Keratinocyte (primary cell): ENCODE data around the gene PJA1. TPM values are rescaled to one million over a fixed set of nuclear protein-coding genes. Genes with fewer than 3 reads are reported as not detected.

ENCODE experiments used
- DNase-seq: peaks from one replicate; pipeline ENCODE4 v3.0.0-alpha.2; 2011; ENCODE audit warnings: low read depth, missing footprints, low spot score
- FAIRE-seq: peaks from 2 replicates; lab custom pipeline; 2011; peaks lifted over from hg19 to GRCh38; lab: Jason Lieb, UNC
- H2AFZ ChIP-seq: 2 replicates; pipeline ENCODE4 v1.6.0; 2012; ENCODE audit warnings: low read length, control low read depth, inconsistent platforms; ENCODE audit not compliant: control insufficient read depth
- H3K27ac ChIP-seq: 2 replicates; pipeline ENCODE4 v1.5.1; 2011; ENCODE audit warnings: low read length; ENCODE audit not compliant: control insufficient read depth, insufficient read depth
- H3K27me3 ChIP-seq: 3 replicates; pipeline ENCODE4 v1.6.0; 2011; ENCODE audit warnings: low read length; ENCODE audit not compliant: control insufficient read depth, insufficient read depth; ENCODE audit errors: extremely low read depth
- H3K36me3 ChIP-seq, 2 experiments: 2 replicates in 1 of 2; 3 replicates in 1 of 2; pipeline ENCODE4 v1.5.1; 2011; ENCODE audit warnings: low read length in 2 of 2, mild to moderate bottlenecking in 1 of 2; ENCODE audit not compliant: control insufficient read depth in 2 of 2, insufficient read depth in 2 of 2; ENCODE audit errors: extremely low read depth in 1 of 2
- H3K4me1 ChIP-seq: 3 replicates; pipeline ENCODE4 v1.5.1; 2011; ENCODE audit warnings: low read length; ENCODE audit not compliant: control insufficient read depth, insufficient read depth; ENCODE audit errors: extremely low read depth
- H3K4me2 ChIP-seq: 3 replicates; pipeline ENCODE4 v1.6.0; 2011; ENCODE audit warnings: low read depth, low read length; ENCODE audit not compliant: control insufficient read depth, insufficient read depth; ENCODE audit errors: extremely low read depth
- H3K4me3 ChIP-seq, 3 experiments: fragments of 200-600 bp in 1 of 3; sonication (generic) in 1 of 3; 2 replicates in 2 of 3; 3 replicates in 1 of 3; pipeline ENCODE4 v1.5.1; 2011 to 2016; ENCODE audit warnings: low read length in 3 of 3, mild to moderate bottlenecking in 3 of 3, control low read depth in 2 of 3, inconsistent platforms in 1 of 3, low read depth in 1 of 3, mixed read lengths in 1 of 3, mixed run types in 1 of 3, moderate library complexity in 1 of 3; ENCODE audit not compliant: control insufficient read depth in 2 of 3, insufficient read depth in 2 of 3; ENCODE audit errors: extremely low read depth in 1 of 3
- H3K79me2 ChIP-seq: 2 replicates; pipeline ENCODE4 v1.6.0; 2012; ENCODE audit warnings: low read length; ENCODE audit not compliant: control insufficient read depth, insufficient read depth
- H3K9ac ChIP-seq: 3 replicates; pipeline ENCODE4 v1.6.0; 2011; ENCODE audit warnings: low read length; ENCODE audit not compliant: control insufficient read depth, insufficient read depth; ENCODE audit errors: extremely low read depth
- H3K9me1 ChIP-seq: 3 replicates; pipeline ENCODE4 v1.6.0; 2011; ENCODE audit warnings: low read length; ENCODE audit not compliant: control insufficient read depth, insufficient read depth; ENCODE audit errors: extremely low read depth
- H3K9me3 ChIP-seq: 2 replicates; pipeline ENCODE4 v1.5.1; 2012; ENCODE audit warnings: low read depth, low read length; ENCODE audit not compliant: control insufficient read depth
- H4K20me1 ChIP-seq: 3 replicates; pipeline ENCODE4 v1.6.0; 2011; ENCODE audit warnings: low read length; ENCODE audit not compliant: control insufficient read depth, insufficient read depth; ENCODE audit errors: extremely low read depth
- CTCF ChIP-seq, 3 experiments: IDR thresholded peaks in 1 of 3; conservative IDR thresholded peaks in 1 of 3; optimal IDR thresholded peaks in 1 of 3; 2 replicates in 2 of 3; 3 replicates in 1 of 3; pipeline versions ENCODE3 to v1.5.1; 2011; ENCODE audit warnings: low read length in 3 of 3, mild to moderate bottlenecking in 3 of 3, moderate library complexity in 2 of 3, control low read depth in 1 of 3, inconsistent platforms in 1 of 3; ENCODE audit not compliant: insufficient read depth in 2 of 3; ENCODE audit errors: extremely low read depth in 1 of 3
- EZH2 ChIP-seq: IDR thresholded peaks from one replicate; pipeline ENCODE4 v1.6.1; 2012; ENCODE audit warnings: inconsistent platforms, mild to moderate bottlenecking, low read length, moderate library complexity
- dilution Hi-C: fragments of 300-500 bp; cut with MboI; formaldehyde crosslinking; loops from one replicate; pipeline ENCODE4 v1.7.0; 2020; ENCODE audit warnings: low sequenced_read_pairs; ENCODE audit not compliant: extremely low pct_ligation_motif_present
- polyA plus RNA-seq, 5 experiments: library from polyadenylated mRNA; depleted of rRNA in 3 of 5; stranded (reverse) in 3 of 5; stranded (forward) in 1 of 5; unstranded in 1 of 5; fragments of >200 nt; gene quantifications; 1 replicate in 1 of 5; 2 replicates in 3 of 5; 3 replicates in 1 of 5; pipeline versions ENCODE4 v1.2.1 to v1.2.3, GENCODE V29; 2011 to 2012; ENCODE audit warnings: missing spikeins in 2 of 5, low read depth in 1 of 5, low replicate concordance in 1 of 5

Gene PJA1
- polyA plus RNA-seq, 1 donor (not counting 4 experiments of a cell fraction or from before 2014, with no cell fraction given): 19.2 TPM

- H3K79me2 ChIP-seq: no peaks in the 10 kb centered on the region
- H2AFZ ChIP-seq: no peak overlapping the region
- H3K9me3 ChIP-seq: no peaks in the 10 kb centered on the region
- TF ChIP-seq EZH2: no peak
- no peak for TF ChIP-seq CTCF (optimal IDR thresholded peaks at IDR 0.05 in 1 of 3, IDR thresholded peaks at IDR 0.05 in 1 of 3, conservative IDR thresholded peaks at IDR 0.05 in 1 of 3; ENCODE audit: extremely low read depth in 1 of 3, insufficient read depth in 2 of 3, low read length in 3 of 3)
- H3K9me1 ChIP-seq: no peaks in the 10 kb centered on the region
- H3K4me1 ChIP-seq: peaks cover 3% of the 10 kb centered on the region
- no peak overlapping the region for H3K9ac ChIP-seq
- H3K27ac ChIP-seq: no peak overlapping the region
- H3K4me3 ChIP-seq: no peak overlapping the region
- H3K27me3 ChIP-seq: no peaks in the 10 kb centered on the region
- dilution Hi-C loops: no loop called here
- no peaks in the 10 kb centered on the region for H3K36me3 ChIP-seq
- FAIRE-seq (no peak), DNase-seq (no peak)
- H3K4me2 ChIP-seq: no peak overlapping the region
- no peaks in the 10 kb centered on the region for H4K20me1 ChIP-seq
Measured at GRCh38 chrX:69211701-69212100, 46.4 kb upstream of the PJA1 start.

DNA sequence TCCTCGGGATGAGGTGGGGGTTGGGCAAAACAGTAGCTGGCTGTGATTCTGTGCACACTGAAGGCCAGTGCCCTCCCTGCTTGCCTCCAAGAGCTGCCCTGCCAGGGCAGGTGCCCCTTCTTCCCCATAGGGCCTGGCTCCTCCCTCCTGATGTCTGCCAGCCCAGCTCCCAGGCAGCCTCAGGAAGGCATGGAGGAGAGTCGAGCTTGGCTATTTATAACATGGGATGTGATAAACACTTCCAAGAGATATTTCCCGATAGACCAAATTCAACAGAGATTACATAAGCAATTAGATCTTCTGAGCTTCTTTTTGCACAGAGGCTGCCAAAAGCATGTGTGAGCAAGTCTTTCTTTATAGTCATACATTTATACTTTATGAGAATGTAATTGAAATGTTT is 45.3 kb upstream of the PJA1 start:
- Histone ChIP-seq H2AFZ (no peak overlapping the region), H3K9me1 (no peaks in the 10 kb centered on the region), H3K9ac (no peak overlapping the region), H3K27ac (no peak overlapping the region), H3K27me3 (no peaks in the 10 kb centered on the region), H3K79me2 (no peaks in the 10 kb centered on the region), H3K4me1 (peaks cover 3% of the 10 kb centered on the region), H4K20me1 (no peaks in the 10 kb centered on the region), H3K36me3 (no peaks in the 10 kb centered on the region), H3K9me3 (no peaks in the 10 kb centered on the region), H3K4me2 (no peak overlapping the region), H3K4me3 (no peak overlapping the region)
- dilution Hi-C loops: no loop called here
- no peak for TF ChIP-seq CTCF (optimal IDR thresholded peaks at IDR 0.05 in 1 of 3, IDR thresholded peaks at IDR 0.05 in 1 of 3, conservative IDR thresholded peaks at IDR 0.05 in 1 of 3; ENCODE audit: extremely low read depth in 1 of 3, insufficient read depth in 2 of 3, low read length in 3 of 3)
- TF ChIP-seq EZH2: no peak
- FAIRE-seq (no peak), DNase-seq (no peak)
